Kidney tubule cell (primary cell): ENCODE results near the gene SEC16B.

ENCODE experiments used
- DNase-seq: peaks from one replicate; pipeline ENCODE4 v3.0.0-alpha.2; 2018; ENCODE audit warnings: low spot score

Gene SEC16B

DNA sequence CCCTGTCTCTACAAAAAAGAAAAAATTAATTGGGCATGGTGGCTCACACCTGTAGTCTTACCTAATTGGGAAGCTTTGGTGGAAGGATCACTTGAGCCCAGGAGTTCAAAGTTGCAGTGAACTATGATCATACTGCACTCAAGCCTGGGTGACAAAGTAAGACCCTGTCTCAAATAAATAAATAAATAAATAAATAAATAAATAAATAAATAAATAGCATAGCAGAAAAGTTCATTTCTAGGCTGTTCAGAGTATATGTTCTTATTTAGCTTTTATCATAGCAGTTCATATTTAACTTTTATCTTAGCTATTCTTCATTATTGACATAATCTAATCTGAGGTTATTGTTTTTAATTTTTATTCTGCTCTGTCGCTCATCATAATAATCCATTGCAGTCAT lies 8.7 kb upstream of the SEC16B start:
- no peak for DNase-seq

DNA sequence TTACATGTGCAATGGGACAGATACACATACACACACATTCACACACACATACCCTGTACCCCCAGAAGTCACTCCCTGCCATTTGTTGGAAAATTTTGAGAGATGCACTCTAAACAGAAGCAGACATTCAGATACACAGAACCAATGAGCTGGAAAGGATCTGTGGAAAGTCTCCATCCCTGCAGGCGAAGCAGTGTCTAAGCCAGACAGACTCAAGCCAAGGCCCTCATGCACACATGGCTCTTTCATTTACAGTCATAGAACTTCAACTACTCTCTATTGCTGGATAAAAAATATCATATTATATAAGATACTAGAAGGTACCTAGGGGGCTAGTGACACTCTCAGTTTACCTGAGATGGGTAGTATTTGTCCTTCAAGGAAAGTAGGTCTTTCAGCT lies 7.3 kb upstream of the SEC16B start:
- DNase-seq = peak; percentile 27

DNA sequence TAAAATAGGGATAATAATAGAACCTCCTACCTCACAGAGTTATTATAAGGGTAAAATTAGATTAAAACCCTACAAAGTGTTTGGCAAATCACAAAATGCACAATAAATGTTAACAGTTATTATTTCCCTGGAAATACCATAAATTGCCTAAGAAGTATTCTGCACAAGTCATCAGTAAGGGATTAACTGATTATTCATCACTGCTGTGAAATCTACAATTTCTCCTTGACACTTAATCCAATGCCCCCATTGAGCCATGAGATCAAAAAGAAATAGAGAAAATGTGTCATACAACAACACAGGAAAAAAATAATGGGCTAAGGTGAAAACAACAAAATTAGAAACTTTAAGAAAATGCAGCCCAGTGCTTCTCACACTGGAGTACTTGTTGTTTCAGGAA lies 6.7 kb upstream of the SEC16B start:
- peak; percentile 70 for DNase-seq

DNA sequence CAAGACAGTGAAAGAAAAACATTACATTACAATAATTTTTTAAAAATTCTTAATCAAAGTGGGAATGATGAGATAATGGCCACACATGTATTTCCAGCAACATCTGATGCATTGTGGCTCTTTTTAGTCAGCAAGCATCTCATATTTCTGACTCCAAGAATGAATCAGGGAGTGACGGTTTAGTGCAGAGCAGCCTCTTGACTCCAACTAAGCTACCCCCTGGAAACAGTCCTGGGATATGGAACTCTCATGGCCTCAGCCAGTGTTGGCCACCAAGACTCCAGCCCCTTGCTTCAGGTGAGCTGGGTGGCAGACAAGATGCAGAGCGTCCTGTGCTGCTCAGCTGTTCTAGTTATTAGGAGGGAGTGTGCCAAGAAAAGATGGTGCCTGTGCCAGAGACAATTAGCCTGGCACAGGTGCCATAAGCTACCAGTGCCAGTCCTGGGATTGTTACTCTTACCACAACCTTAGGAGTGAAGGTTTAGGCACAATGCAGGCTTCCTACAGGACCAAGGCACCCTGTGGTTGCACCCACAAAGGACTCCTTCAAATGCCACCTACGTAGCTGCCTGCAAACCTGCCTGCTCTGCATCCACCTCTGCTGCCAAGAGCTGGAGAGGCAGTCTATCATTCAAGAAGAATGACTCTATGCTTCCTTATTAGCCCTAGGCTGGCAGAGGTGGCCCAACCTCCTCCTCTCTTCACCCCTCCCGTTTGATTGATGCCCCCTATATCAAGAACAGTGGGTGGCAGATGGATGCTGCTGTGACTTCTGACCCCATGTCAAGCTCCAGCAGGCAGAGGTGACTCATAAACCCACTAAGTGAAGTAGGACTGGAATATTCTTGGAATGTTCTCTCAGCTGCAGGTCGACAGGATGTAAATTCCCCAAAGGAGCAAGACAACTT lies 6.0 kb upstream of the SEC16B start:
- peak; percentile 98 for DNase-seq

DNA sequence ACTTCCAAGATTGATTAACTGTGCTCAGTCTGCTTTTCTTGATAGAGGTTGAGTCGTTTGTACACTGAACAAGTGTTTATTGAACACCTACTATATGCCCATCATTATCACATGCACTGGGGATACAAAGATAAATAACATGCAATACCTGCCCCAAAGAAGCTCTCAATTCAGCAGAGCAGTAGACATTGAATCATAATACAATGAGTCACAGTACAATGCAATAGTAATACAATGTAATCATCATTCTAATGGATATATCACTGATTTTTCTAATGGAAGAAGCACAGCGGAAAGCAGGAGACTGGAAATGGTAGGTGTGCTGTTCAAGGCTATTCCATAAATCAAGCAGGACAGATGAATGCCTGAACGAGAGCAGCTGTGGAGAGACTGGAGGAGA lies 3.7 kb upstream of the SEC16B start:
- peak; percentile 11 for DNase-seq

DNA sequence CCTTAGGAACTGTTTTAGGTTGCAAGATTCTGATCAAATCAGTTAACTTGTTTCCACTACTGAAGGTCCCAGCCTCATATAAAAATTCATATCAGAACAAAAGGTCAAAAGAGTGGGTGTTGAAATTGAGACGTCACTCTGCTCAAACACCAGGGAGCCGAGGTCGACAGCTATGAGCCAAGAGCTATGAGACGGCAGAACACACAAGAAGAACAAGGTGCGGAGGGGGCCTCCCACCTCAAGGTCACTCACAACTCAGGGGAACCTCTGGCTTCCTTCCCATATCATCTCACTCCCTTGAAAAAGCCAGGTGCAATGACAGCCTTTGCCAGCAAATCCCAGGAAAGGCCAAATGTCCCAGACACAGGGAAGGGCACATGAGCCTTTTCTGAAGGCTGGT lies 749 bp downstream of the SEC16B start:
- no peak for DNase-seq

DNA sequence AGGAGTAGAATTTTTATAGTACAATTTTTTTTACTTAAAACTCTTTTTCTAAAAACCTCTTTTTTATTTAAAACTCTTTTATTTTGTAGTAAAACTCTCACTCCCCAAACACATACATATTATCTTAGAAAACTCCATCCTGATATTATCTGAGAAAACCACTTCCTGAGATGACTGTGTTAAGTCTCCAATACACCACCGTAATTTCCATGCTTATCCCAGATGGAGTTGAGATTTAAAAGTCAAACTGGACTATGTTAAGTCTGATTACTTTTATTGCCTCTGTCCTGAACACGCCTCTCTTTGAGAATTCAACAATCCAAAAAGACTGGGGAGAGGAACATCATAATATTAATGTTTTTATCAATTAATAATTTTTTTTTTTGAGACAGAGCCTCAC lies 3.7 kb downstream of the SEC16B start:
- DNase-seq = no peak

DNA sequence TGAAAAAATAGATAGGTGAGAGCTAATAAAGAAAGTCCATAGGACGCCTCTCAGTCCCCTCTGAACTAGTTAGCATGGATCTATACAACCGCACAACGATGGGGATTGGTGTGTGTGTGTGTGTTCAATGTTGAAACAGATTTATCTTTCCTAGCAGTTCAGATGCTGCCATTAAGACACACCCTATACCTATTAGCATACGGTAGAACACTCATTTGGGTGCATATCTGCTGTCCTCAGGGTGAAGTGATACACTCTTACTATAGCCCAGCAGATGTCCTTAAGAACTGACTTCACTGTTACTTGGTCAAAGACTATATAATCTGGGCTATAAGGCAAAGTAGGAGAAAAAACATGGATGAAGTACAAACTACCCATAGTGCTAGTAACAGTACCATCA lies 4.6 kb downstream of the SEC16B start:
- DNase-seq = no peak

DNA sequence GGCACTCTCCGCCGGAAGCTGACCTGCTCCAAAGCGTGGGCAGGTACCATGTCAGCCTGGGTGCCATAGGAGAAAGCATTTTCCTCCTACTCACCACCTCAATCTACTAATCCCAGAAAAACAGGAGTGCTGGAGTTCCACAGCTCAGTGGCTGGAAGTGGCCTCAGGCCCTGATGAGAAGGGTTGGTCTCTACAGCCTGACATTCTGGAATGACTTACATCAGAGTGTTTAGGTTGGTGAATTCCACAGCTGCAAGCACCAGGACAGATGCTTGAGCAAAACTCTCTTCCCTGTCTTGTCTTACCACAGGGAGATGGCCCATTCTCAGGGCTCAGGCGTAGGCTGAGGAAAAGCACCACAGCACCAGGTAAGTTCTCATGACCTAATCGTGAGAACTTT lies 5.5 kb downstream of the SEC16B start:
- DNase-seq = no peak

DNA sequence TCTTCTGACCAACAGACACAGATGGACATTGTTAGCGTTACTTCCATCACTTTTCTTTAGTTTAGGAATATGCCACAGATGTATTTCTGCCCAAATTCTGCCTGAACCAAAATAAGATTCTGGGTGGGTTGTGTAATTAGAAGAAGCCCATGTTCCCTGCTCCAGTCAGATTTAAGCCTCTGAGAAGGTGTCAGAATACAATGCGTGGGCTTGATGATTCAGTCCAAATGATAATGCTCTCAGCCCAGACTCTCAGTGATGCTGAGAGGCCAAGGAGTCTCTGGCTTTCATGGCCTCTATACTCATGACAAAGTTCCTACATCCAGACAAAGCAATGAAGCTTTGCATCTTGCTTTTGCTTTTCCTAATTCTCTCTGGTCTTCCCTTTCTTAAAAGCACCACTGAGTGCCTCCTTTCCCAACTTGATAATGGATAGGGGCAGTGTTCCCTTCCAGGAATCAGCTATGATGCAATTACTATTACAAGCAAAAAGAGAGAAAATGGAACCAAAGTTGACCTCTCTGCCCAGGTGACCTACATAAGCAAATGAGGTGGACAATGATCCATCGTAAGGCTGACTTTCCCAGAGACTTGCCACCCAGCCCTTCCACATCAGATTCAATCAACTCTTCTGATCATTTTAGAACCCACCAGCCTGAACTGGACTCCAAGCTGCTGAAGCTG lies 8.8 kb downstream of the SEC16B start:
- DNase-seq = no peak

DNA sequence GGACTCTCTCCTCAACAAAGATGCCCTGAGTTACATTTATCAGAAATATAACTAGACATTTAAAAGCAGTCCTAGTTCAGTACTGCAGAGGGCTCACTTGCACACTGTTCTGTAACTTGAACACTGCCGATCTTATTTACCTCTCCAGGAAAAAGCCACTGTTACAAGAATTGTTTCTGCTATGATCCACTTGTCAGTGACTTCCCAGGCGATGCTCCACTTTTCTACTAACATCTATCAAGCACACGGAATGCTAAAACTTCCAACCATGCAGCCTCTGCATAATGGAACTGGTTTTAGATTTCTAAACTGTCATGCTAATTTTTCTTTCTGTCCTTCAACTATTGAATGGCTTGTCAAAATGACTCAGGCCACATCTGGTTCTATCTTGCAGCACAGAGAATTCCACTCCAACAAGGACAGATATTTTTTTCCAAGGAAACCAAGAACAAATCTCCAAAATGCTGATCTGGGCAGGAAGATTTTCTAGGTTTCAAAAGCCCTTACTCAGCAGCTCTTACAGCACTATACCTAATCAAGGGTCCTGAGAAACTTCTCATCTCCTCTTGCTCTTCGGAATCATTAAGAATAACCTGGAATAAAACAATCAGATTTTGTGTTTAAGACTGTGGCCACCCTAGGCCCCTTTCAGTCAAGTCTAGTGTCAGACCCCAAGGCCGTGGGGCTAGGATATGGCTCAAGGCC lies 9.9 kb downstream of the SEC16B start:
- peak; percentile 52 for DNase-seq

DNA sequence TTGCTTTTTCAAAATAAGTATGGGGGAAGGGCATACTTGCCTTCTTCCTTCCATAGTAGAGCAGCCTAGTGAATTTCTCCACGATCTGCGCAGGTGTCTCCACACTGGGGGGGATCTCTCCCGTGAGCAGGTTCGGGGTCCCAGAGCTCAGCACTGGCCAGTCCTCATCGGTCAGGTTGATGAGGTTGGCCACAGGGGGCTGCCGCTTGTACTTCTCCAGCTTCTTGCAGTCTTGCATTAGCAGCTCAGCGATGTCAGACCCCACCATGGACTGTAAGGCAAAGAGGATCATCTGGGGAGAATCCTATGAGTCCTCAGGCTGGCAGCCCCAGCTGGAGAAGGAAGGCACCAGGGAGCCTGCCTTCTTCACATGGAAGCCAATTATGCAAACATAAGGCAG lies 11.8 kb downstream of the SEC16B start:
- no peak for DNase-seq

DNA sequence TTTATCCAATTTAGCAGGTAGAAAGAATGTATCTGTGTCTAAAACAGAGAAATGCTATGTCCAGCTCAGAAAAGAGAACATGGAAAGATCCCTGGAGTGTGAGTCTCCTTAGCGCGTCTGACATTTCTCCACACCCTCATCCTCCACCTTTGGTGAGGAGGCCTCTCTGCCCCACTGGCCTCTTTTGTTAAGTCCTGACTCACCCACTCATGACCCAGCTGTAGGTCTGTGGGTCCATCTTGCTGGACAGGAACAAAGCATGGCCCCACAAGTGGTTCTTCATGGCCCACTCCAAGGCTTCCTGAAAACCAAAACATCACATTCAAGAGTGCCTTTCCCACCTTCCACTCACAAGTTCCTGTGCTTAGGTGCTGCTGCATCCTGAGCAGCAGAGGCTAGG lies 15.8 kb downstream of the SEC16B start:
- no peak for DNase-seq

DNA sequence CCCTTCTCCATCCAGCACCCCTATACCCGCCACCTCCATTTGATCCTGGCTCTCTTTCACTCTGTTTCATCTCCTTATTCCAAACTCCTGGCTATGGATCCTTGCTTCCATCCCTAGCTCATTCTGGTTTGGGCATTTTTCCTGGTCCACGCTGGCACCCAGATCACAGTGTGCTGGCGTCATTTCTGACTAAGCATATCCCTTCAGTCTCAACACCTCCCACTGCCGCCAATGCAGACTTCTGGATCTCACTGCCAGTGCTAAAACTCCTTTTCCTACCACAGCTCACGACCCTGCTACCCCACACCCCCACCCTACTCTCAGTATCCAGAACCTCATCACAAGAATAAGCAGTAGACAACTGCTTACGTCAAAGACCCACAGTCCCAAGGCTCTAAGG lies 16.3 kb downstream of the SEC16B start:
- DNase-seq = no peak

DNA sequence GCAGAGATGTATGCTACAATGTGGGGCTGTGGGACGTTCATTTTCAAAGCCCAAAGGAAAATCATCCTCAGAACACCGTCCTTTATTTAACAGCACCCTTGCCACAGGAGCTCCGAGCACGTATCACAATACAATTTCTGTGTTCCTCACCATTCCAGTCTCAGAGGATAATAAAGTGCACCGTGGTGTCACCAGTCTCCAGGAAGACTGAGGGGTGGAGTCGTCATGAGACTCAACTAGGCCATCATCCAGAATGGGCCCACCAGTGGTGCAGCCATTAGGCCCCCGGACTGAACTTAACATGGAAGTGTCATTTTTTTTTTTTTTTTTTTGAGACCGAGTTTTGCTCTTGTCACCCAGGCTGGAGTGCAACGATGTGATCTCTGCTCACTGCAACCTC lies 17.2 kb downstream of the SEC16B start:
- DNase-seq = no peak

DNA sequence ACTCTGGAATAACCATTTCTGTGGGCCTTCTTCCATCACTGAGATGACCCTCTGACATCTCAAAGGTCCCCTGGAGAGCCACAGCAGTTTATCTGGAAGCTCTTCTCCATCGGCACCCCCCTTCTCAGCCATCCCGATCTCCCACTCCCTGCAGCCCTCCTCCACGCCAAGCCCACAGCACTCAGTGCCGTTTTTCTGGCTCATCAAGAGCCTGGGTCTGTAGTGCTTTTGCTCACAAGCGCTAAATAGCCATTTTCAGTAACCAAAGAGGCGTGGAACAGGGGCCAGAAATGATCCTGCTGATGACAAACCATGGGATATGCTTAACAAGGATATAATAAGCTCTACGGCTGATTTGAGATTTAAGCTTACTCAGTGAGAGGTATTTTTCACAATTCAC lies 17.6 kb downstream of the SEC16B start:
- no peak for DNase-seq

DNA sequence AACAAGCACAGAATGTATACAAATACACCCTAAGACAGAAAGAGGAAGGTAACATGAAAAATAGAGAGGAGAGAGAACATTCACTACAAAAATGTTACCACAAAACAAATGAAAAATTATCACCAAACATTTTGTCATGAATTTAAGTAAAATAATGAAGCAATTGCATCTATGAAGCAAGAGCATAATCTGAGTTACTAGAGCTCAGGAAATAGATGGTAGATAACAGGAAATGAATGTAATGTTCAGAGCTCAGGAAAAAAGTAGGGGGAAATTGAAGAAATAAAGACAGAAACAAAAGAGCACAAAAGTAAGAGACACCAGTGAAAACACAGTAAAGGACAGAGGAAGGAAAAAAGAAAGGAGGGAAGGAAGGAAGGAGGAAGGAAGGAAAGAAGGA lies 19.4 kb downstream of the SEC16B start:
- no peak for DNase-seq

DNA sequence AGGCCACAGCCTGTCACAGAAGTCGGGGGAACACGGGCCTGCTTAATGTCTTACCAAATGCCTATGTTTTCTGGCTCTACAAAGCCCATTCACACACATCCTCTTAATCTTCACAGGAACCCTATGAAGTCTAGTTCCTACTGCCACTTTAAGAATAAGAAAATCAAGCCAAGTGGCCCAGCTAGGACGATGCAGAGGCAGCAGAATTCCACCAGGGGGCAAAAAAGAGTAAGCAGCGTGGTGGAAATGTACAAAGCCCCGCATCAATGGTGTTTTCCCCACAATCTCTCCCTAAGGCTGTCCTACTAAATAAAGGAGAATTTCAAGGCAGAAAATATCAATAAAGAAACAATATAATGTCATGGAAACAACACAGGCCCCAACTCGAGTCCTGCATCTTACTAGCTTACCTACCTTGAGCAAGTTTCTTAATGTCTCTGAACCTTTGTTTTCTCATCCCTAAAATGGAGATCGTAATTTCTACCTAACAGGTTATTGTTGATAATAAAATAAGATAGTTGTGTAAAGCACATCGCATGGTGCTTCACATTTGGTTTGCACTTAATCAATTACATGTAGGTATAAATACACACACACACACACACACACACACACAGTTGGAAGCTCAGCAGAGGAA lies 21.4 kb downstream of the SEC16B start:
- DNase-seq = peak; percentile 69

DNA sequence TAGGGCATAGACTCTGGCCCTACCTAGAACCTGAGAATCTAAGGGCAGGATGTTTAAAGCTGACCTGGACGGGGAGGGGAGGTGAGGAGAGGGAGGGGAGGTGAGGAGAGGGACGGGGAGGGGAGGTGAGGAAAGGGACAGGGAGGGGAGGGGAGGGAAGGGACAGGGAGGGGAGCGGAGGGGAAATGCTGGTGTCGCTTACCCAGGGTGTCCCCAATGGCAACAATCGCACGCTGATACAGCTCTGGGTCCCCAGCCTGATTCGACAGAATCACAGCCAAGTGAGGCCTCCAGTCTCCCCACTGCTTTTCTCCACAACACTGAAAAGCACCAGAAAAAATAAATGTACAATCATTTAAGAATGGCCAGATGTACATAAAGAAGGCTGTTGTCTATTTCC lies 22.2 kb downstream of the SEC16B start:
- DNase-seq = no peak

DNA sequence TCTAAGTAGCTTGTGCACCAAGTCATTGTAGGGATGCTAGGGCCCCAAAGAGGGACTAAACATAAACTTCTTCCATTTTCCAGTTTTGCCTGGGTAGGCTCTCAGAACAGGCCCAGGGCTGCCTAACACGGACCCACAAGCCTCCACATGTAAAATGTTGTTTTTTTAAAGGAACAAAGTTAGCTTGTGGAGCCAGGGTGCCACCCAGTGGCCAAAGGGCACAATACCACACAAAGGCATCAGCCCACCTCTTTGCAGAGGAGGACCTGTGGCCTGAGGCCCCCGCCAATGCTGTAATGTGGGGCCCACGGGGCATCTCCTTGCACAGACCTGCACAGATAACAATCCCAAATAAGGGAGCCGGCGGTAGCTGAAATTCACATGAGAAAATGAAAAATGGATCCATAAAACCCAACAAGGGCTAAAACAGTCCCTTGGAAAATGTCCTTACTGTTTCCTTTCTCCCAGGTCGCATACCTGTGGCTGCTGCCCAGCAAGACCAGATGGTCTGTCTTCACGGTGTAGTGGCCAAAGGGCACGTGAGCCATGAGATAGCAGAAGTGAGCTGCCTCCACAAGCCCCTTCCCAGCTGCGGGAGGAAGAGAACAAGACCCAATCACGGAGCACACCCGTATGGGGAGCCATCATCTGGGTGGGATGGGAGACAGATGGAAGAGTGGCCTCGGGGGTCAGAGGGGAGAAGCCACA lies 23.8 kb downstream of the SEC16B start:
- peak; percentile 67 for DNase-seq

DNA sequence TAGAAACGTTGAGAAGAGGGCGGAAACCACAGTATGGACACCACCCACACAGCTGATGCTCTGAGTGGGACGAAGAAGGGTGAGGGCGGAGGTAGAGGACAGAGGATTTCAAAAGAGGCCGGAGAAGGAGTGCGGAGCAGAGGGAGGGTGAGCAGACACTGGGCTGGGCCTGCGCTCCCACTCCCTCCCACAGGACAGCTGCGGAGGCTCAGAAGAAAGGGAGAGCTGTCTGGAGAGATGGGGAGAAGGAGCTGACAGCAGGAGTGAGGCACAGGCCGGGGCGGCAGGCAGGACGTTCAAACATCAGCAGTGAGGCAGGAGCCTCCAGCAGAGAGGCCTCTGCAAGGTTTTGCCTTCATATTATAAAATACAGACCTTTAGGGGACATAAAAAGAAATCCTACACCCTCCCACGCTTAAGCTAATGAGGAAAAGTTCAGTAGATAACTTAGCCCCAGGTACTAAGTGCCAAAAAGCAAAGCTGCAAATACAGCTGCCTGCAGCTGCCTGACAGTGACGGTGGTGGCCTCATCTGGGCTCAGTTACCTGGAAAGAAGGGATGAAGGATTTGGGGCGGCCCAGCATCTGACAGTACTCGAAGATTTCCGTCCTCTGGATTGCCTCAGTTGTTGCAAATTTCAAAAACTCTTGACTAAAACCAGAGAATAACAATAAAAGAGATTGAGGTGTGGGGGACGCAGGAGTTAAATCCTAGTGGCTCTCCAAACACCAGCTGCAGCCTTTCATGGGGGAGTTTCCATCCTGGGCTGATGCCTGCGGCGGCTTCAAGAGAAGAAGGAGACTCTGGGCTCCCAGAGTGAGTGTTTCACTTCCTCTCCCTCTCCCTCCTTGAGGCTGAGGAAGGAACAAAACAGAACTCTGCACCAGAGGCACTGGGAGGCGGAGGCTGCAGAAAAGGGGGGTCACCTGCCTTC lies 25.6 kb downstream of the SEC16B start:
- DNase-seq = no peak
